CD14-positive monocyte (primary cell): ENCODE results near the gene CACNA1B. TPM values are rescaled to one million over a fixed set of nuclear protein-coding genes. Genes with fewer than 3 reads are reported as not detected.
A peak's percentile ranks its signal among the peaks of the same experiment; 100 is the strongest.
"Not testable (repeated sequence)": the region's sequence is repeated elsewhere in the genome, so short reads cannot be mapped to it uniquely, and the experiment has no call there.

Source experiments
- DNase-seq, 3 donors: peaks; one replicate each; pipeline ENCODE4 v3.0.0-alpha.2; 2011 to 2022
- H2AFZ ChIP-seq: 2 replicates; pipeline ENCODE4 v1.6.0; 2012; ENCODE audit warnings: mild to moderate bottlenecking, low read depth, low read length, inconsistent platforms; ENCODE audit not compliant: insufficient read depth, poor library complexity, severe bottlenecking
- H3K27ac ChIP-seq, 2 donors: 1 replicate in 1 of 2; 2 replicates in 1 of 2; pipeline ENCODE4 v1.5.1; 2012 to 2013; ENCODE audit warnings: low read length in 2 of 2, control low read depth in 1 of 2, inconsistent platforms in 1 of 2, low read depth in 1 of 2, mild to moderate bottlenecking in 1 of 2
- H3K27me3 ChIP-seq, 2 donors: one replicate each; pipeline versions ENCODE4 v1.6.0 to v1.6.1; 2011 to 2013; ENCODE audit warnings: low read length in 2 of 2; ENCODE audit not compliant: control insufficient read depth in 2 of 2, insufficient read depth in 2 of 2
- H3K36me3 ChIP-seq, 2 donors: replicated peaks in 1 of 2; 1 replicate in 1 of 2; 2 replicates in 1 of 2; pipeline versions ENCODE4 v1.5.1 to v1.6.1; 2012 to 2013; ENCODE audit warnings: low read length in 2 of 2, control low read depth in 1 of 2, inconsistent platforms in 1 of 2, mild to moderate bottlenecking in 1 of 2; ENCODE audit not compliant: insufficient read depth in 2 of 2, control insufficient read depth in 1 of 2
- H3K4me1 ChIP-seq, 2 donors: 1 replicate in 1 of 2; 2 replicates in 1 of 2; pipeline versions ENCODE4 v1.5.1 to v1.6.1; 2012 to 2013; ENCODE audit warnings: low read length in 2 of 2, control low read depth in 1 of 2, inconsistent platforms in 1 of 2, mild to moderate bottlenecking in 1 of 2, moderate library complexity in 1 of 2; ENCODE audit not compliant: insufficient read depth in 2 of 2, control insufficient read depth in 1 of 2
- H3K4me2 ChIP-seq: replicated peaks from 2 replicates; pipeline ENCODE3; 2012; ENCODE audit warnings: low read length, moderate library complexity, mild to moderate bottlenecking; ENCODE audit not compliant: poor library complexity, severe bottlenecking; ENCODE audit errors: extremely low read depth
- H3K4me3 ChIP-seq, 3 experiments: fragments of 200-600 bp in 1 of 3; sonication (generic) in 1 of 3; replicated peaks in 1 of 3; 1 replicate in 2 of 3; 2 replicates in 1 of 3; pipeline ENCODE4 v1.5.1; 2011 to 2013; ENCODE audit warnings: low read length in 3 of 3, mild to moderate bottlenecking in 3 of 3, control low read depth in 2 of 3, low read depth in 2 of 3, inconsistent platforms in 1 of 3, moderate library complexity in 1 of 3
- H3K79me2 ChIP-seq: 2 replicates; pipeline ENCODE4 v1.6.0; 2012; ENCODE audit warnings: mild to moderate bottlenecking, control low read depth, inconsistent platforms, low read length, moderate library complexity; ENCODE audit not compliant: insufficient read depth
- H3K9ac ChIP-seq: 2 replicates; pipeline ENCODE4 v1.6.0; 2017; ENCODE audit warnings: low read length, mild to moderate bottlenecking; ENCODE audit not compliant: insufficient read depth, poor library complexity, severe bottlenecking
- H3K9me3 ChIP-seq, 2 donors: replicated peaks in 1 of 2; 1 replicate in 1 of 2; 2 replicates in 1 of 2; pipeline versions ENCODE4 v1.5.1 to v1.6.1; 2012 to 2013; ENCODE audit warnings: low read length in 2 of 2, control low read depth in 1 of 2; ENCODE audit not compliant: control insufficient read depth in 1 of 2, insufficient read depth in 1 of 2
- H4K20me1 ChIP-seq: 2 replicates; pipeline ENCODE4 v1.6.0; 2012; ENCODE audit warnings: mild to moderate bottlenecking, low read length, control low read depth, moderate library complexity; ENCODE audit not compliant: insufficient read depth
- H3K27ac Mint-ChIP-seq, 7 donors: one replicate each; pipeline ENCODE4 v1.8.0; 2020; ENCODE audit warnings: mild to moderate bottlenecking in 7 of 7, mixed read lengths in 7 of 7, moderate library complexity in 6 of 7, inconsistent platforms in 2 of 7
- H3K27me3 Mint-ChIP-seq, 3 donors: one replicate each; pipeline ENCODE4 v1.8.0; 2021 to 2022; ENCODE audit warnings: low read depth in 3 of 3, mild to moderate bottlenecking in 3 of 3, mixed read lengths in 3 of 3, moderate library complexity in 3 of 3, inconsistent platforms in 1 of 3
- H3K36me3 Mint-ChIP-seq, 2 donors: one replicate each; pipeline ENCODE4 v1.8.0; 2020; ENCODE audit warnings: mixed read lengths in 2 of 2, inconsistent platforms in 1 of 2, mild to moderate bottlenecking in 1 of 2
- H3K4me1 Mint-ChIP-seq: one replicate; pipeline ENCODE4 v1.8.0; 2020; ENCODE audit warnings: mild to moderate bottlenecking, mixed read lengths
- H3K4me3 Mint-ChIP-seq, 2 donors: one replicate each; pipeline ENCODE4 v1.8.0; 2020; ENCODE audit warnings: mild to moderate bottlenecking in 2 of 2, mixed read lengths in 2 of 2, moderate library complexity in 1 of 2
- H3K9me3 Mint-ChIP-seq, 7 donors: one replicate each; pipeline ENCODE4 v1.8.0; 2020 to 2022; ENCODE audit warnings: mixed read lengths in 7 of 7, mild to moderate bottlenecking in 6 of 7, moderate library complexity in 6 of 7, inconsistent platforms in 2 of 7
- WGBS: methylation state at CpG from one replicate; pipeline ENCODE4 v1.1.5; 2013; ENCODE audit warnings: missing lambda C conversion rate; ENCODE audit not compliant: insufficient coverage; 5-methylcytosine and 5-hydroxymethylcytosine counted together
- intact Hi-C, 2 donors: fragments of 100-400 bp; cut with micrococcal nuclease; formaldehyde crosslinking; loops; one replicate each; pipeline versions ENCODE4 v1.15.0 to v1.15.1; 2023
- polyA plus RNA-seq, 3 donors: library from polyadenylated mRNA; depleted of rRNA in 1 of 3; unstranded in 2 of 3; stranded (reverse) in 1 of 3; fragments of 300-500 nt in 2 of 3; fragments of >200 nt in 1 of 3; fragmentation: Illumina TruSeq in 2 of 3; gene quantifications; 1 replicate in 2 of 3; 2 replicates in 1 of 3; pipeline ENCODE4 v1.2.3, GENCODE V29; 2012 to 2021

The CACNA1B gene
- polyA plus RNA-seq, 3 donors = not detected

DNA sequence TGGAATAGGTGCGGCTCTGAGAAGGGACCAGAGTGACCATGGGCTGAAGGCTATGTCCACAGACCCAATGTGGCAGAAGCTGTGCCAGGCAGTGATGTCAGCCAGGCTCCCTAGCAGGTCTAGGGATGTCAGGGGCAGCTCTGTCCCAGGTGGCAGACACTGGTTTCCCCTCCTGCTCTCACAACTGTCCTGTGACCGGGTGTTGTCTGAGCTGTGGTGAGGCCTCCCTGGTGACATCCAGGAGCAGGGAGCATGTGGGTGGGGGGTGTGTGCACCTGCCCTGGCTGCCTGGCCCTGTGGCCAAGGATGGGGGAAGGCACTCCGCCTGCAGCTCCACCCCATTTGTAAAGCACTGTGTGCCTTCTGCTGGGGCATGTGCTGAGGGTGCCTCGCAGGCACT lies 257.0 kb downstream of the CACNA1B start:
- H3K79me2 ChIP-seq = not testable (repeated sequence)

DNA sequence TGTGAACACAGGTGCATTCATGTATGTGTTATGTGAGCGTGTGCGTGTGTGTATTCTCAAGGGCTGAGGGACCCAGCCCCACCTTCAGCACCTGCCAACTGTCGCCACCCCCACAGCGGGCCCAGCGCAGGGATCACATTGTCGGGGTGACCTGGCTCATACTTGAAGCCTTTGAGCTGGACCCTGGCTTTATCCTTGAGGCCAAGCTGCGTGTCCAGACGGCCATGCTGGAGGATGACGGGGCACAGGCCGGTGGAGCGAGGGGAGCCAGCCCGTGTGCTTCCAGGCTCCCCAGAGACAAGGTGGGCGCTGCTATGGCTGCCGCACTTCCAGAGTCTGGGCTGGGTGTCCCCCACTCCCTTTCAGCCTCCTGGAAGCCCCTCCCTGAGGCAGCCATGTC lies 261.5 kb downstream of the CACNA1B start:
- H3K27me3 Mint-ChIP-seq, H3K4me3 Mint-ChIP-seq, H3K4me1 Mint-ChIP-seq, H3K4me3 ChIP-seq, H3K9me3 ChIP-seq, H3K27ac Mint-ChIP-seq, H3K4me1 ChIP-seq, H3K36me3 Mint-ChIP-seq, H3K9ac ChIP-seq, H3K36me3 ChIP-seq, H3K9me3 Mint-ChIP-seq, intact Hi-C loops, H3K79me2 ChIP-seq, H4K20me1 ChIP-seq, H3K27me3 ChIP-seq, H3K4me2 ChIP-seq, H3K27ac ChIP-seq, H2AFZ ChIP-seq, DNase-seq: not testable (repeated sequence)
- 96% methylated on average over 7 of the region's 14 CpGs for WGBS

More for the DNA sequence above, 257.0 kb downstream of the CACNA1B start:
- H3K27ac Mint-ChIP-seq, H3K4me3 Mint-ChIP-seq, H3K4me2 ChIP-seq, DNase-seq, H3K9ac ChIP-seq, H3K27me3 Mint-ChIP-seq, H3K4me1 Mint-ChIP-seq, H3K9me3 ChIP-seq, H3K9me3 Mint-ChIP-seq, H3K27ac ChIP-seq, H3K36me3 Mint-ChIP-seq, H2AFZ ChIP-seq, H4K20me1 ChIP-seq, H3K27me3 ChIP-seq, H3K36me3 ChIP-seq, H3K4me1 ChIP-seq, intact Hi-C loops, H3K4me3 ChIP-seq: not testable (repeated sequence)
- WGBS = 95% methylated on average over 3 of the region's 4 CpGs

DNA sequence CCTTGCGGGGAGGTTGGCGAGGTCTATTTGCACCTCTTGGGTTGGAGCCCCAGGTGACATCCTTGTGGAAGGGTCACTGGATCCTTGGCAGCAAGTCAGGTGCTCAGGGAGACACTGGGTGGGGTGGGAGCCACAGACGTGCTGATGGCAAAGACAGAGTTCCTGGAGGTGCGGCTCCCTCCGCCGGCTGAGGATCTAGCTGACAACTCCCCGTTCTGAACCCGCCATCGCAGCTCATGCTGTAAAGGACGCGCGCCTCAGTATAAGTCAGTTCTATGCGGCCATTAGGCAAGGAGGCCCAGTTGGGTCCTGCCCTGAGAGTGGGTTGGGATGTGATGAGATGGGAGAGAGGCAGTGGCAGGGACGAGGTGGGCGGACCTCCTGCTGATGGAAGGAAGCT lies 263.4 kb downstream of the CACNA1B start:
- H3K9ac ChIP-seq, DNase-seq, H3K36me3 ChIP-seq, H3K4me3 ChIP-seq, H3K36me3 Mint-ChIP-seq, H3K9me3 Mint-ChIP-seq, H3K4me1 ChIP-seq, H3K4me2 ChIP-seq, H3K79me2 ChIP-seq, H3K27me3 ChIP-seq, H4K20me1 ChIP-seq, H3K9me3 ChIP-seq, intact Hi-C loops, H3K4me1 Mint-ChIP-seq, H3K27ac ChIP-seq, H2AFZ ChIP-seq, H3K27ac Mint-ChIP-seq: not testable (repeated sequence)
- peak overlapping the region in 1 of 2 donors; percentile 12 for H3K4me3 Mint-ChIP-seq
- 95% methylated on average over 13 of the region's 15 CpGs for WGBS
- H3K27me3 Mint-ChIP-seq = peaks cover 2 to 10% (median 5%) of the 10 kb centered on the region in 3 donors

DNA sequence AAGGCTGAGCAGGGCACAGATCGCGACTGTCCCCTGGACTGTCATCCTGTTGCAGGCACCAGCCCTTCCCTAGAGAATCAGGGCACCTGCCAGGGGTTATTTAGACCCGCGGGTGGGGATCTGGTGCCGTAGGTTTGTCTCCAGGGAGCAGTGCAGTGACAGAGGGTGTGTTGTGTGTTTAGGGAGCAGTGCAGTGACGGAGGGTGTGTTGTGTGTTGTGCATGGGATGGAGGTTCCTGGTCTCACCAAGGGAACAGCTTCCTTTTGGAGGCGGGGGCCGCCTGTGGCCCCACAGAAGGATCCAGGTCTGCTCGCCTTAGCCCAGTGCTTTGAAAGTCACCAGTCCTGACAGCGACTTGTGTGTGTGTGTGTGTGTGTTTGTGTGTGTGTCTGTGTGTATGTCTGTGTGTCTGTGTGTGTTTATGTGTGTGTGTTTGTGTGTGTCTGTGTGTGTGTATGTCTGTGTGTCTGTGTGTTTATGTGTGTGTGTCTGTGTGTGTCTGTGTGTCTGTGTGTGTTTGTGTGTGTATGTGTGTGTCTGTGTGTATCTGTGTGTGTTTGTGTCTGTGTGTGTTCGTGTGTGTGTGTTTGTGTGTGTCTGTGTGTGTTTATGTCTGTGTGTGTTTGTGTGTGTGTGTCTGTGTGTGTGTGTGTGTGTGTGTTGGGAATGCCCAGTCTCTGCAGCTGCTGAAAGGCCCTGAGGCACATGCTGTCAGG lies 265.1 kb downstream of the CACNA1B start:
- H3K27ac ChIP-seq, H3K4me1 Mint-ChIP-seq, H3K9ac ChIP-seq, intact Hi-C loops, H3K4me3 ChIP-seq, H3K4me1 ChIP-seq, DNase-seq, H3K9me3 Mint-ChIP-seq, H3K4me2 ChIP-seq, H3K4me3 Mint-ChIP-seq, H3K36me3 ChIP-seq, H3K27me3 ChIP-seq, H3K36me3 Mint-ChIP-seq, H4K20me1 ChIP-seq, H2AFZ ChIP-seq, H3K79me2 ChIP-seq, H3K9me3 ChIP-seq: not testable (repeated sequence)
- Mint-ChIP-seq H3K27me3 (peaks cover 2 to 12% (median 5%) of the 10 kb centered on the region in 3 donors), H3K27ac (peak overlapping the region in 1 of 7 donors; percentile 6)
- WGBS = 84% methylated on average over 5 of the region's 11 CpGs
